SK-N-SH (cell line): ENCODE results near the gene HAUS6.

Source experiments
- CHD2 ChIP-seq: fragments of 150-350 bp; IDR thresholded peaks from 2 replicates; pipeline ENCODE4 v1.6.1; 2018; ENCODE audit warnings: low read length; ENCODE audit not compliant: partially characterized antibody
- ELF1 ChIP-seq: IDR thresholded peaks from 2 replicates; pipeline ENCODE4 v1.4.0; 2012
- EP300 ChIP-seq, 2 experiments: IDR thresholded peaks; 2 replicates each; pipeline versions ENCODE4 v1.4.0 to v1.6.1; 2012; ENCODE audit warnings: borderline replicate concordance in 1 of 2, low read depth in 1 of 2, low read length in 1 of 2
- GABPA ChIP-seq: IDR thresholded peaks from 2 replicates; pipeline ENCODE4 v1.4.0; 2012; ENCODE audit warnings: low read depth, mild to moderate bottlenecking
- NFIC ChIP-seq: IDR thresholded peaks from 2 replicates; pipeline ENCODE4 v1.4.0; 2012; ENCODE audit warnings: borderline replicate concordance
- POLR2AphosphoS5 ChIP-seq: IDR thresholded peaks from 2 replicates; pipeline ENCODE4 v1.6.1; 2012; ENCODE audit warnings: low read depth, low read length
- SIN3A ChIP-seq: IDR thresholded peaks from 2 replicates; pipeline ENCODE4 v1.6.1; 2012; ENCODE audit warnings: low read depth, mild to moderate bottlenecking, low read length, moderate library complexity, borderline replicate concordance
- TF ChIP-seq, protein P1 (sequence below): fragments of 200-600 bp; sonication (generic); IDR thresholded peaks from 2 replicates; pipeline ENCODE4 v1.6.1; 2017; ENCODE audit warnings: antibody characterized with exemption, mild to moderate bottlenecking, moderate library complexity
- TF ChIP-seq, protein P2 (sequence below): IDR thresholded peaks from 2 replicates; pipeline ENCODE4 v1.6.1; 2012; ENCODE audit warnings: mild to moderate bottlenecking, low read depth, low read length, moderate library complexity
- TF ChIP-seq, protein P3 (sequence below): fragments of 150-350 bp; IDR thresholded peaks from 2 replicates; pipeline ENCODE4 v1.6.1; 2016; ENCODE audit warnings: mild to moderate bottlenecking, low read depth, low read length
- TF ChIP-seq, protein P4 (sequence below): IDR thresholded peaks from 2 replicates; pipeline ENCODE4 v1.4.0; 2012; ENCODE audit warnings: low read depth, borderline replicate concordance
- TF ChIP-seq, protein P5 (sequence below): fragments of 150-350 bp; IDR thresholded peaks from 2 replicates; pipeline ENCODE4 v1.6.1; 2017; ENCODE audit warnings: antibody characterized with exemption, low read length, low read depth, borderline replicate concordance
- TF ChIP-seq, protein P6 (sequence below): IDR thresholded peaks from 2 replicates; pipeline ENCODE4; 2012

DNA sequence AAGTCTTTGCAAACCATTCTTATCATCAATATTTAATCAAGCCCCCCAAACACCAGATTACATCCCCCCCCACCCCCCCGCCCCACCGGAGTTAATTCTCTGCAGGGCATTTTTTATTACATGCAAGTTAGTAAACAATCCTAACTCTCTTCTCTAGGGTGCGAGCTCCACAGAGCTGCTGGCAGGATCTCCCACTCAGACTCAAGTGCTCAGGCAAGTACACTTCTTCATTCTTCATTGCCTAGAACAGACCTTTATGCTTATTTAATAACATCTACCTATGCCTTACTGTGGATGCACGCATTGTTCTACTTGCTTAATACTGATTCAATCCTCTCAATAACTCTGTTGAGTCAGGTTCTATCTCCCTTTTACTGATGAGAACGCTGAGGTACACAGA lies 79.6 kb downstream of the HAUS6 start:
- TF ChIP-seq, protein P1, sequence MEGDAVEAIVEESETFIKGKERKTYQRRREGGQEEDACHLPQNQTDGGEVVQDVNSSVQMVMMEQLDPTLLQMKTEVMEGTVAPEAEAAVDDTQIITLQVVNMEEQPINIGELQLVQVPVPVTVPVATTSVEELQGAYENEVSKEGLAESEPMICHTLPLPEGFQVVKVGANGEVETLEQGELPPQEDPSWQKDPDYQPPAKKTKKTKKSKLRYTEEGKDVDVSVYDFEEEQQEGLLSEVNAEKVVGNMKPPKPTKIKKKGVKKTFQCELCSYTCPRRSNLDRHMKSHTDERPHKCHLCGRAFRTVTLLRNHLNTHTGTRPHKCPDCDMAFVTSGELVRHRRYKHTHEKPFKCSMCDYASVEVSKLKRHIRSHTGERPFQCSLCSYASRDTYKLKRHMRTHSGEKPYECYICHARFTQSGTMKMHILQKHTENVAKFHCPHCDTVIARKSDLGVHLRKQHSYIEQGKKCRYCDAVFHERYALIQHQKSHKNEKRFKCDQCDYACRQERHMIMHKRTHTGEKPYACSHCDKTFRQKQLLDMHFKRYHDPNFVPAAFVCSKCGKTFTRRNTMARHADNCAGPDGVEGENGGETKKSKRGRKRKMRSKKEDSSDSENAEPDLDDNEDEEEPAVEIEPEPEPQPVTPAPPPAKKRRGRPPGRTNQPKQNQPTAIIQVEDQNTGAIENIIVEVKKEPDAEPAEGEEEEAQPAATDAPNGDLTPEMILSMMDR: no peak
- TF ChIP-seq ELF1 (no peak), POLR2AphosphoS5 (no peak), CHD2 (no peak), NFIC (no peak), EP300 (IDR thresholded peaks at IDR 0.05; ENCODE audit: borderline replicate concordance in 1 of 2, low read depth in 1 of 2, low read length in 1 of 2) (no peak), GABPA (no peak), SIN3A (no peak)
- TF ChIP-seq, protein P2, sequence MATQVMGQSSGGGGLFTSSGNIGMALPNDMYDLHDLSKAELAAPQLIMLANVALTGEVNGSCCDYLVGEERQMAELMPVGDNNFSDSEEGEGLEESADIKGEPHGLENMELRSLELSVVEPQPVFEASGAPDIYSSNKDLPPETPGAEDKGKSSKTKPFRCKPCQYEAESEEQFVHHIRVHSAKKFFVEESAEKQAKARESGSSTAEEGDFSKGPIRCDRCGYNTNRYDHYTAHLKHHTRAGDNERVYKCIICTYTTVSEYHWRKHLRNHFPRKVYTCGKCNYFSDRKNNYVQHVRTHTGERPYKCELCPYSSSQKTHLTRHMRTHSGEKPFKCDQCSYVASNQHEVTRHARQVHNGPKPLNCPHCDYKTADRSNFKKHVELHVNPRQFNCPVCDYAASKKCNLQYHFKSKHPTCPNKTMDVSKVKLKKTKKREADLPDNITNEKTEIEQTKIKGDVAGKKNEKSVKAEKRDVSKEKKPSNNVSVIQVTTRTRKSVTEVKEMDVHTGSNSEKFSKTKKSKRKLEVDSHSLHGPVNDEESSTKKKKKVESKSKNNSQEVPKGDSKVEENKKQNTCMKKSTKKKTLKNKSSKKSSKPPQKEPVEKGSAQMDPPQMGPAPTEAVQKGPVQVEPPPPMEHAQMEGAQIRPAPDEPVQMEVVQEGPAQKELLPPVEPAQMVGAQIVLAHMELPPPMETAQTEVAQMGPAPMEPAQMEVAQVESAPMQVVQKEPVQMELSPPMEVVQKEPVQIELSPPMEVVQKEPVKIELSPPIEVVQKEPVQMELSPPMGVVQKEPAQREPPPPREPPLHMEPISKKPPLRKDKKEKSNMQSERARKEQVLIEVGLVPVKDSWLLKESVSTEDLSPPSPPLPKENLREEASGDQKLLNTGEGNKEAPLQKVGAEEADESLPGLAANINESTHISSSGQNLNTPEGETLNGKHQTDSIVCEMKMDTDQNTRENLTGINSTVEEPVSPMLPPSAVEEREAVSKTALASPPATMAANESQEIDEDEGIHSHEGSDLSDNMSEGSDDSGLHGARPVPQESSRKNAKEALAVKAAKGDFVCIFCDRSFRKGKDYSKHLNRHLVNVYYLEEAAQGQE: no peak
- TF ChIP-seq, protein P3, sequence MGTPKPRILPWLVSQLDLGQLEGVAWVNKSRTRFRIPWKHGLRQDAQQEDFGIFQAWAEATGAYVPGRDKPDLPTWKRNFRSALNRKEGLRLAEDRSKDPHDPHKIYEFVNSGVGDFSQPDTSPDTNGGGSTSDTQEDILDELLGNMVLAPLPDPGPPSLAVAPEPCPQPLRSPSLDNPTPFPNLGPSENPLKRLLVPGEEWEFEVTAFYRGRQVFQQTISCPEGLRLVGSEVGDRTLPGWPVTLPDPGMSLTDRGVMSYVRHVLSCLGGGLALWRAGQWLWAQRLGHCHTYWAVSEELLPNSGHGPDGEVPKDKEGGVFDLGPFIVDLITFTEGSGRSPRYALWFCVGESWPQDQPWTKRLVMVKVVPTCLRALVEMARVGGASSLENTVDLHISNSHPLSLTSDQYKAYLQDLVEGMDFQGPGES: no peak
- TF ChIP-seq, protein P4, sequence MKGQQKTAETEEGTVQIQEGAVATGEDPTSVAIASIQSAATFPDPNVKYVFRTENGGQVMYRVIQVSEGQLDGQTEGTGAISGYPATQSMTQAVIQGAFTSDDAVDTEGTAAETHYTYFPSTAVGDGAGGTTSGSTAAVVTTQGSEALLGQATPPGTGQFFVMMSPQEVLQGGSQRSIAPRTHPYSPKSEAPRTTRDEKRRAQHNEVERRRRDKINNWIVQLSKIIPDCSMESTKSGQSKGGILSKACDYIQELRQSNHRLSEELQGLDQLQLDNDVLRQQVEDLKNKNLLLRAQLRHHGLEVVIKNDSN: no peak
- TF ChIP-seq, protein P5, sequence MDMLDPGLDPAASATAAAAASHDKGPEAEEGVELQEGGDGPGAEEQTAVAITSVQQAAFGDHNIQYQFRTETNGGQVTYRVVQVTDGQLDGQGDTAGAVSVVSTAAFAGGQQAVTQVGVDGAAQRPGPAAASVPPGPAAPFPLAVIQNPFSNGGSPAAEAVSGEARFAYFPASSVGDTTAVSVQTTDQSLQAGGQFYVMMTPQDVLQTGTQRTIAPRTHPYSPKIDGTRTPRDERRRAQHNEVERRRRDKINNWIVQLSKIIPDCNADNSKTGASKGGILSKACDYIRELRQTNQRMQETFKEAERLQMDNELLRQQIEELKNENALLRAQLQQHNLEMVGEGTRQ: no peak
- TF ChIP-seq, protein P6, sequence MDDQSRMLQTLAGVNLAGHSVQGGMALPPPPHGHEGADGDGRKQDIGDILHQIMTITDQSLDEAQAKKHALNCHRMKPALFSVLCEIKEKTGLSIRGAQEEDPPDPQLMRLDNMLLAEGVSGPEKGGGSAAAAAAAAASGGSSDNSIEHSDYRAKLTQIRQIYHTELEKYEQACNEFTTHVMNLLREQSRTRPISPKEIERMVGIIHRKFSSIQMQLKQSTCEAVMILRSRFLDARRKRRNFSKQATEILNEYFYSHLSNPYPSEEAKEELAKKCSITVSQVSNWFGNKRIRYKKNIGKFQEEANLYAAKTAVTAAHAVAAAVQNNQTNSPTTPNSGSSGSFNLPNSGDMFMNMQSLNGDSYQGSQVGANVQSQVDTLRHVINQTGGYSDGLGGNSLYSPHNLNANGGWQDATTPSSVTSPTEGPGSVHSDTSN: no peak
